ENCODE results near the gene SHROOM1. TPM values are rescaled to one million over a fixed set of nuclear protein-coding genes. Genes with fewer than 3 reads are reported as not detected.
"Not testable (repeated sequence)": the region's sequence is repeated elsewhere in the genome, so short reads cannot be mapped to it uniquely, and the experiment has no call there.

Gene SHROOM1
- total RNA-seq, 6 experiments from 2014 or later = 7.8 to 12.2 (median 8.6) TPM

DNA sequence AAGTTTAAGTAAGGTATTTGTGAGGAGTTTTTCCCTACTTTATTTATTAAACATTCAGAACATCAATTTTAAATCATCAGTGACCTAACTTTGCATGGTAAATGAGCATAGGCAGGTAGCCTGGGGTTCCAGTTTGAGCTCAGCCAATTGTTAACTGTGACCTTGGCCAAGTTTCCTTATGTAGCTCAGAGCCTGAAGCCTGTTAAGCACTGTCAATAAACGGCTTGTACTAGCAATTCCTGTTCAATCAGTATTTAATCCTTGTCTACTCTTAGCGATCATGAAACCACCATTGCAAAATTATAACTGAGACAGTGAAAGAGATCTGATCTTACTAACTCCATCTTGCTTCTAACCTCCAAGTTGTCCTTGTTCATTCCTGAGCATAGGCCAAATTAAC is 22.0 kb downstream of the SHROOM1 start:
- H3K27me3 Mint-ChIP-seq (ENCODE audit: insufficient read depth) = peaks cover 44% of the 10 kb centered on the region
- H3K4me3 Mint-ChIP-seq = no peak overlapping the region
- no peaks in the 10 kb centered on the region for H3K36me3 Mint-ChIP-seq (ENCODE audit: low read depth)
- TF ChIP-seq, protein P1, sequence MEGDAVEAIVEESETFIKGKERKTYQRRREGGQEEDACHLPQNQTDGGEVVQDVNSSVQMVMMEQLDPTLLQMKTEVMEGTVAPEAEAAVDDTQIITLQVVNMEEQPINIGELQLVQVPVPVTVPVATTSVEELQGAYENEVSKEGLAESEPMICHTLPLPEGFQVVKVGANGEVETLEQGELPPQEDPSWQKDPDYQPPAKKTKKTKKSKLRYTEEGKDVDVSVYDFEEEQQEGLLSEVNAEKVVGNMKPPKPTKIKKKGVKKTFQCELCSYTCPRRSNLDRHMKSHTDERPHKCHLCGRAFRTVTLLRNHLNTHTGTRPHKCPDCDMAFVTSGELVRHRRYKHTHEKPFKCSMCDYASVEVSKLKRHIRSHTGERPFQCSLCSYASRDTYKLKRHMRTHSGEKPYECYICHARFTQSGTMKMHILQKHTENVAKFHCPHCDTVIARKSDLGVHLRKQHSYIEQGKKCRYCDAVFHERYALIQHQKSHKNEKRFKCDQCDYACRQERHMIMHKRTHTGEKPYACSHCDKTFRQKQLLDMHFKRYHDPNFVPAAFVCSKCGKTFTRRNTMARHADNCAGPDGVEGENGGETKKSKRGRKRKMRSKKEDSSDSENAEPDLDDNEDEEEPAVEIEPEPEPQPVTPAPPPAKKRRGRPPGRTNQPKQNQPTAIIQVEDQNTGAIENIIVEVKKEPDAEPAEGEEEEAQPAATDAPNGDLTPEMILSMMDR (IDR thresholded peaks at IDR 0.05) = no peak
- DNase-seq = no peak
- peaks cover 10% of the 10 kb centered on the region for H3K4me1 Mint-ChIP-seq (ENCODE audit: low read depth)
- no peak overlapping the region for H3K27ac Mint-ChIP-seq
- H3K9me3 Mint-ChIP-seq = peaks cover 13% of the 10 kb centered on the region

DNA sequence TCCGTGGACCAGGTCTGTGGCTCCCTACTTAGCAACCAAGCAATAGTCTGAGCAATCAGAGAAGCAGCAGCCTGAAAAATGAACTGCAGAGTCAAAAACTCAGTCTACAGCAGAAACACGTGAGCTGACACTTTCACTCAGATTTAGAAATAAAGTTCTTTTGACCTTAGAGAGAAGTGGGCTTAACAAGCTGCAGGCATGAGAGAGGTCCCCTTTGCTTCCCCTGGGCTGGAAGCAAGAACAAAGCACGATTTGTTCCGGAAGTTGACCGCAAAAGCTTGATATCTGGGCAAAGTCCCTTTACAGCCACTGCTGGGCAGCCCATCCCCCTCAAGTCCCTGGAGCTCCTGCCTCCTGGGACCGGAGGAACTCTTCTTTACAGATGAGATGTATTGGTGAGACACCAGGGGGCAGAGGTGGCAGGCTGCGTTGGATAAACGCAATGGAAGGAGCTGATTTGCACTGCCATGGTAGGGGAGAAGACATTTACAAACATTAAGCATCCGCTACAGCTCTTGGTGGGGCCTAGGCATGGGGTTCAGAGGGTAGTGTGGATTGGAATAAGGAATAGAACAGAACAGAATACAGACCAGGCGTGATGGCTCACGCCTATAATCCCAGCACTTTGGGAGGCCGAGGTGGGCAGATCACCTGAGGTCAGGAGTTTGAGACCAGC is 23.1 kb downstream of the SHROOM1 start:
- no peak for DNase-seq
- Mint-ChIP-seq H3K27ac (no peak overlapping the region), H3K9me3 (peaks cover 13% of the 10 kb centered on the region), H3K4me1 (ENCODE audit: low read depth) (peaks cover 1% of the 10 kb centered on the region; the same call in 1 of the 2 replicates), H3K27me3 (ENCODE audit: insufficient read depth) (peaks cover 45% of the 10 kb centered on the region), H3K36me3 (ENCODE audit: low read depth) (no peaks in the 10 kb centered on the region), H3K4me3 (no peak overlapping the region)
- TF ChIP-seq, protein P1 (IDR thresholded peaks at IDR 0.05) = no peak; the same call in 1 of the 2 replicates

DNA sequence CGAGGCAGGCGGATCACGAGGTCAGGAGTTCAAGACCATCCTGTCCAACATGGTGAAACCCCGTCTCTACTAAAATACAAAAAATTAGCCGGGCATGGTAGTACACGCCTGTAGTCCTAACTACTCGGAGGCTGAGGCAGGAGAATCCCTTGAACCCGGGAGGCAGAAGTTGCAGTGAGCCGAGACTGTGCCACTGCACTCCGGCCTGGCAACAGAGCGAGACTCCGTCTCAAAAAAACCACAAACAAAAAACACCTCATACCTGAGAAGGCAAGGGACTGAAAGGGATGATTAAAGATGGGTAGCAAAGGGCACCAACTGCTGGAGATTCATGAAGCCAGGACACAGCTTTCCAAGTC is 23.7 kb downstream of the SHROOM1 start:
- H3K9me3 Mint-ChIP-seq = peaks cover 13% of the 10 kb centered on the region
- not testable (repeated sequence) for DNase-seq; H3K4me1 Mint-ChIP-seq (ENCODE audit: low read depth); H3K4me3 Mint-ChIP-seq; H3K36me3 Mint-ChIP-seq (ENCODE audit: low read depth); H3K27ac Mint-ChIP-seq
- H3K27me3 Mint-ChIP-seq (ENCODE audit: insufficient read depth) = peaks cover 45% of the 10 kb centered on the region

DNA sequence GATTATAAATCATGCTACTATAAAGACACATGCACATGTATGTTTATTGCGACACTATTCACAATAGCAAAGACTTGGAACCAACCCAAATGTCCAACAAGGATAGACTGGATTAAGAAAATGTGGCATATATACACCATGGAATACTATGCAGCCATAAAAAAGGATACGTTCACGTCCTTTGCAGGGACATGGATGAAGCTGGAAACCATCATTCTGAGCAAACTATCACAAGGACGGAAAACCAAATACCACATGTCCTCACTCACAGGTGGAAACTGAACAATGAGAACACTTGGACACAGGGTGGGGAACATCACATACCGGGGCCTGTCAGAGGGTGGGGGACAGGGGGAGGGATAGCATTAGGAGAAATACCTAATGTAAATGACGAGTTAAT is 24.6 kb downstream of the SHROOM1 start:
- not testable (repeated sequence) for H3K27ac Mint-ChIP-seq; H3K36me3 Mint-ChIP-seq (ENCODE audit: low read depth); H3K4me3 Mint-ChIP-seq; DNase-seq; H3K4me1 Mint-ChIP-seq (ENCODE audit: low read depth)
- peaks cover 41% of the 10 kb centered on the region for H3K27me3 Mint-ChIP-seq (ENCODE audit: insufficient read depth)
- peaks cover 13% of the 10 kb centered on the region for H3K9me3 Mint-ChIP-seq

DNA sequence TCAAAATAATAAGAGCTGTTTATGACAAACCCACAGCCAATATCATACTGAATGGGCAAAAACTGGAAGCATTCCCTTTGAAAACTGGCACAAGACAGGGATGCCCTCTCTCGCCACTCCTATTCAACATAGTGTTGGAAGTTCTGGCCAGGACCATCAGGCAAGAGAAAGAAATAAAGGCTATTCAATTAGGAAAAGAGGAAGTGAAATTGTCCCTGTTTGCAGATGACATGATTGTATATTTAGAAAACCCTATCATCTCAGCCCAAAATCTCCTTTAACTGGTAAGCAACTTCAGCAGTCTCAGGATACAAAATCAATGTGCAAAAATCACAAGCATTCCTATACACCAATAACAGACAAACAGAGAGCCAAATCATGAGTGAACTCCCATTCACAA is 26.2 kb downstream of the SHROOM1 start:
- not testable (repeated sequence) for H3K36me3 Mint-ChIP-seq (ENCODE audit: low read depth); DNase-seq; H3K4me3 Mint-ChIP-seq; H3K4me1 Mint-ChIP-seq (ENCODE audit: low read depth); H3K27ac Mint-ChIP-seq
- H3K27me3 Mint-ChIP-seq (ENCODE audit: insufficient read depth) = peaks cover 39% of the 10 kb centered on the region
- peaks cover 13% of the 10 kb centered on the region for H3K9me3 Mint-ChIP-seq

DNA sequence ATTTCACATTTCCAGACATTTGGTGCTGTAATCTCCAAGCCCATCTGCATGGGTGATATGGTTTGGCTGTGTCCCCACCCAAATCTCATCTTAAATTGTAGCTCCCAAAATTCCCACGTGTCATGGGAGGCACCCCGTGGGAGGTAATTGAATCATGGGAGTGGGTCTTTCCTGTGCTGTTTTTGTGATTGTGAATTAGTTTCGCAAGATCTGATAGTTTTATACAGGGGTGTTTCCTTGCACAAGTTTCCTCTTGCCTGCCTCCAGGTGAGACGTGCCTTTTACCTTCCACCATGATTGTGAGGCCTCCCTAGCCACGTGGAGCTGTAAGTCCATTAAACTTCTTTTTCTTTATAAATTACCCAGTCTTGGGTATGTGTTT is 27.8 kb downstream of the SHROOM1 start:
- Mint-ChIP-seq H3K9me3 (peaks cover 13% of the 10 kb centered on the region), H3K27me3 (ENCODE audit: insufficient read depth) (peaks cover 42% of the 10 kb centered on the region)
- not testable (repeated sequence) for H3K36me3 Mint-ChIP-seq (ENCODE audit: low read depth); H3K4me3 Mint-ChIP-seq; H3K27ac Mint-ChIP-seq; DNase-seq; H3K4me1 Mint-ChIP-seq (ENCODE audit: low read depth)

DNA sequence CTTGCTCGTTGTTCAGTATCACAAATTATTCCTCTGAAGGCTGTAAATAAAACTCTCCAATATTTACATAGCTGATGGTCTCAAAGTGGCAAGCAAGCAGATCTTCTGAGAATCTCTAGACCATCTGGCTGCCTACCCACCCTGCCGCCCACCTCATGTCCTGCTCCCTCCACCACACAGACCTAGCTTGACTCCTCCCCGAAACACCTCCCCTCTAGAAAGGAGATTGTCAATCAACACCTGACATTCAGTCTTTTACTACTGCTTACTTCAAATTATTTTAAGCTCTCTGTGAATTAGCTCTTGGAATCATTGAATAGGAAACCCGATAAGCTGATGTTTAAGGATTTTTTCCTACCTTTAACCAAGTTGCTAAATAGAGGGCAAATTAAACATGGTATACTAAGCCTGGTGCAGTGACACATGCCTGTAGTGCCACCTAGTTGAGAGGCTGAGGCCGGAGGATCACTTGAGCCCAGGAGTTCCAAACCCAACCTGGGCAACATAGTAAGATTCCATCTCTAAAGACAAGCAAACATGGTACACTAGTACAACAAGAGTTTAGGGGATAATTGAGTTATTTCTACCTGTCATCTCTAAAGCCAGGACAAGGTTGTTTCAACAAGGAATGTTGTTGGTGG is 28.3 kb downstream of the SHROOM1 start:
- H3K36me3 Mint-ChIP-seq (ENCODE audit: low read depth) = no peaks in the 10 kb centered on the region
- H3K4me3 Mint-ChIP-seq = no peak overlapping the region
- DNase-seq = no peak
- H3K4me1 Mint-ChIP-seq (ENCODE audit: low read depth) = peaks cover 7% of the 10 kb centered on the region
- no peak overlapping the region for H3K27ac Mint-ChIP-seq
- H3K27me3 Mint-ChIP-seq (ENCODE audit: insufficient read depth) = peaks cover 43% of the 10 kb centered on the region
- TF ChIP-seq, protein P1 (IDR thresholded peaks at IDR 0.05) = no peak
- peaks cover 13% of the 10 kb centered on the region for H3K9me3 Mint-ChIP-seq

Measured in HFFc6 (cell line).